DND-41 (cell line): ENCODE measurements around the gene TCF7.

Source experiments
- CTCF ChIP-seq: IDR thresholded peaks from 2 replicates; pipeline ENCODE4 v1.5.1; 2012; ENCODE audit warnings: borderline replicate concordance, low read length, moderate library complexity, mild to moderate bottlenecking; ENCODE audit not compliant: poor library complexity, severe bottlenecking; ENCODE audit errors: extremely low read depth
- EZH2 ChIP-seq: IDR thresholded peaks from 3 replicates; pipeline ENCODE4 v1.6.1; 2012; ENCODE audit warnings: borderline replicate concordance, low read depth, mild to moderate bottlenecking, moderate library complexity, low read length, inconsistent platforms; ENCODE audit not compliant: severe bottlenecking

- TF ChIP-seq CTCF: no peak
- no peak for TF ChIP-seq EZH2
These were observed 33.8 kb downstream of the TCF7 start for GRCh38 chr5:134148316-134148715.
